Endodermal cell (in vitro differentiated cells): ENCODE measurements around the gene TCF15. TPM values are rescaled to one million over a fixed set of nuclear protein-coding genes. Genes with fewer than 3 reads are reported as not detected.

Source experiments
- DNase-seq: peaks from one replicate; pipeline ENCODE4 v3.0.0-alpha.2; 2017
- H3K27ac ChIP-seq: 2 replicates; pipeline ENCODE4 v1.5.1; 2013; ENCODE audit warnings: mild to moderate bottlenecking, low read depth, low read length, moderate library complexity
- H3K27me3 ChIP-seq: 2 replicates; pipeline ENCODE4 v1.6.1; 2013; ENCODE audit warnings: mild to moderate bottlenecking, low read length, moderate library complexity; ENCODE audit not compliant: insufficient read depth, control insufficient read depth, poor library complexity, severe bottlenecking
- H3K36me3 ChIP-seq: 2 replicates; pipeline ENCODE4 v1.7.0; 2013; ENCODE audit warnings: mild to moderate bottlenecking, low read length, moderate library complexity; ENCODE audit not compliant: control insufficient read depth, insufficient read depth
- H3K4me1 ChIP-seq: one replicate; pipeline ENCODE4 v1.7.0; 2013; ENCODE audit warnings: low read length; ENCODE audit not compliant: control insufficient read depth, insufficient read depth
- H3K4me3 ChIP-seq: 2 replicates; pipeline ENCODE4 v1.5.1; 2013; ENCODE audit warnings: mild to moderate bottlenecking, low read length, moderate library complexity
- H3K9ac ChIP-seq: 2 replicates; pipeline ENCODE4 v1.6.1; 2013; ENCODE audit warnings: mild to moderate bottlenecking, low read length, moderate library complexity; ENCODE audit not compliant: poor library complexity, severe bottlenecking; ENCODE audit errors: extremely low read depth
- H3K9me3 ChIP-seq: 2 replicates; pipeline ENCODE4 v1.6.1; 2013; ENCODE audit warnings: mild to moderate bottlenecking, low read length, moderate library complexity; ENCODE audit not compliant: control insufficient read depth
- H3K27ac Mint-ChIP-seq: 2 replicates; pipeline ENCODE4 v1.8.0; 2020; ENCODE audit warnings: mixed read lengths
- H3K27me3 Mint-ChIP-seq: 2 replicates; pipeline ENCODE4 v1.8.0; 2021; ENCODE audit warnings: mild to moderate bottlenecking, mixed read lengths; ENCODE audit not compliant: insufficient read depth
- H3K36me3 Mint-ChIP-seq: 2 replicates; pipeline ENCODE4 v1.8.0; 2020; ENCODE audit warnings: low read depth, mixed read lengths
- H3K4me1 Mint-ChIP-seq: 2 replicates; pipeline ENCODE4 v1.8.0; 2020; ENCODE audit warnings: mixed read lengths
- H3K4me3 Mint-ChIP-seq: 2 replicates; pipeline ENCODE4 v1.8.0; 2020; ENCODE audit warnings: mild to moderate bottlenecking, moderate library complexity, mixed read lengths
- H3K9me3 Mint-ChIP-seq: 2 replicates; pipeline ENCODE4 v1.8.0; 2020; ENCODE audit warnings: mild to moderate bottlenecking, mixed read lengths
- CTCF ChIP-seq: fragments of 200-600 bp; sonication (generic); conservative IDR thresholded peaks from 2 replicates; pipeline ENCODE4 v1.5.0; 2021; ENCODE audit warnings: antibody characterized with exemption, mild to moderate bottlenecking
- WGBS, 2 experiments: methylation state at CpG; one replicate each; pipeline versions ENCODE4 v1.1.5 to v1.1.7; 2013; ENCODE audit warnings: missing lambda C conversion rate in 2 of 2, mixed read lengths in 1 of 2; ENCODE audit not compliant: insufficient coverage in 1 of 2, insufficient read length in 1 of 2; 5-methylcytosine and 5-hydroxymethylcytosine counted together
- total RNA-seq, 2 donors: library from RNA; stranded (reverse); fragmentation: NEBNext Ultra II Directional in 1 of 2; extraction: Animal tissue kit (Norgen Biotek cat#: 25700) in 1 of 2; gene quantifications; 2 replicates in 1 of 2; 3 replicates in 1 of 2; pipeline ENCODE4 v1.2.1, GENCODE V29; 2021

TCF15 gene
- total RNA-seq, 2 donors from 2014 or later = 1.9 to 2.2 TPM

- Mint-ChIP-seq H3K9me3 (peaks cover 8% of the 10 kb centered on the region), H3K4me1 (peaks cover 22% of the 10 kb centered on the region), H3K4me3 (no peak overlapping the region), H3K36me3 (no peaks in the 10 kb centered on the region), H3K27me3 (peaks cover 9% of the 10 kb centered on the region), H3K27ac (no peak overlapping the region)
- Histone ChIP-seq H3K27me3 (no peaks in the 10 kb centered on the region), H3K27ac (no peak overlapping the region), H3K4me1 (peaks cover 5% of the 10 kb centered on the region), H3K9ac (no peak overlapping the region), H3K36me3 (no peaks in the 10 kb centered on the region), H3K9me3 (peaks cover 10% of the 10 kb centered on the region), H3K4me3 (no peak overlapping the region)
- 74 to 91% methylated on average over 5 of the region's 5 CpGs for WGBS, 2 experiments
- no peak for TF ChIP-seq CTCF
- DNase-seq = no peak
Measured at GRCh38 chr20:618980-619379, 8.9 kb upstream of the TCF15 start.

- H3K27ac Mint-ChIP-seq = no peak overlapping the region
- H3K27me3 ChIP-seq = no peaks in the 10 kb centered on the region
- no peak overlapping the region for H3K4me3 ChIP-seq
- no peak overlapping the region for H3K27ac ChIP-seq
- DNase-seq = no peak
- H3K27me3 Mint-ChIP-seq = peaks cover 12% of the 10 kb centered on the region
- peaks cover 18% of the 10 kb centered on the region for H3K4me1 Mint-ChIP-seq
- no peak for TF ChIP-seq CTCF
- H3K9me3 ChIP-seq = peaks cover 10% of the 10 kb centered on the region
- no peaks in the 10 kb centered on the region for H3K36me3 Mint-ChIP-seq
- H3K36me3 ChIP-seq = no peaks in the 10 kb centered on the region
- H3K4me1 ChIP-seq = peaks cover 4% of the 10 kb centered on the region
- H3K4me3 Mint-ChIP-seq = no peak overlapping the region
- H3K9me3 Mint-ChIP-seq = peaks cover 8% of the 10 kb centered on the region
- H3K9ac ChIP-seq = no peak overlapping the region
- WGBS, 2 experiments = 93 to 96% methylated on average over 4 of the region's 4 CpGs
Measured at GRCh38 chr20:617934-618690, 8.0 kb upstream of the TCF15 start.

- Histone ChIP-seq H3K9me3 (peaks cover 10% of the 10 kb centered on the region), H3K36me3 (no peaks in the 10 kb centered on the region), H3K27me3 (peaks cover 6% of the 10 kb centered on the region), H3K4me1 (peaks cover 11% of the 10 kb centered on the region), H3K4me3 (no peak overlapping the region), H3K9ac (no peak overlapping the region), H3K27ac (no peak overlapping the region)
- H3K4me3 Mint-ChIP-seq = no peak overlapping the region
- DNase-seq = no peak
- WGBS, 2 experiments = 97 to 100% methylated on average over 2 to 4 of the region's 4 CpGs
- no peak overlapping the region for H3K27ac Mint-ChIP-seq
- no peak for TF ChIP-seq CTCF
- no peaks in the 10 kb centered on the region for H3K36me3 Mint-ChIP-seq
- H3K4me1 Mint-ChIP-seq = peaks cover 15% of the 10 kb centered on the region
- peaks cover 22% of the 10 kb centered on the region for H3K27me3 Mint-ChIP-seq
- H3K9me3 Mint-ChIP-seq = peaks cover 8% of the 10 kb centered on the region
Measured at GRCh38 chr20:615514-615913, 5.4 kb upstream of the TCF15 start.
